NCI-H2196 treated with DMSO at 0.1 percent for 48 hours (cell line): ENCODE measurements around the gene ESPN.
"Not testable (repeated sequence)": the region's sequence is repeated elsewhere in the genome, so short reads cannot be mapped to it uniquely, and the experiment has no call there.

ENCODE experiments used
- DNase-seq: peaks from one replicate; lab custom pipeline; 2025; ENCODE audit not compliant: unreplicated experiment; lab: John Stamatoyannopoulos, UW

Gene ESPN

GRCh38 chr1:6477039-6477820, 52.7 kb downstream of the ESPN start:
- DNase-seq: no peak

DNA sequence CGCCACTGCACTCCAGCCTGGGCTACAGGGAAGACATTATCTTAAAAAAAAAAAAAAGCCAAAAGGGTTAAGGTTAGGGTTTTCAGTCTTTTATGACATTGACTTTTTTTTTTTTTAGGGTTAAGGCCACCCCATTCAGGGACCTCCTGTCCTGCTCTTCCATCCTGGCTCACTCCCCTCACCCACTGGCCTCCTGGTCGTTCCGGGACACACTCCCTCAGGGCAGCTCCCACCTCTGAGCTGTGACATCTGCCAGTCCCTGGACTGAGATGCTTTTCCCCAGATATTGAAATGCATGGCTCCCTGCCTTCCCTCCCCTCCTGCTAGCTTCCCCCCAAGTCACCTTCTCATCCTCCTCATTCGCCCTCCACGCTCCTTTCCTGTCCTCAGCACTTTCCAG, 57.2 kb downstream of the ESPN start:
- DNase-seq: no peak

GRCh38 chr1:6483017-6483760, 58.6 kb downstream of the ESPN start:
- DNase-seq: peak; percentile 41

GRCh38 chr1:6483761-6484117, 59.2 kb downstream of the ESPN start:
- no peak for DNase-seq

GRCh38 chr1:6484826-6485167, 60.2 kb downstream of the ESPN start:
- no peak for DNase-seq

GRCh38 chr1:6485168-6486101, 60.9 kb downstream of the ESPN start:
- no peak for DNase-seq

DNA sequence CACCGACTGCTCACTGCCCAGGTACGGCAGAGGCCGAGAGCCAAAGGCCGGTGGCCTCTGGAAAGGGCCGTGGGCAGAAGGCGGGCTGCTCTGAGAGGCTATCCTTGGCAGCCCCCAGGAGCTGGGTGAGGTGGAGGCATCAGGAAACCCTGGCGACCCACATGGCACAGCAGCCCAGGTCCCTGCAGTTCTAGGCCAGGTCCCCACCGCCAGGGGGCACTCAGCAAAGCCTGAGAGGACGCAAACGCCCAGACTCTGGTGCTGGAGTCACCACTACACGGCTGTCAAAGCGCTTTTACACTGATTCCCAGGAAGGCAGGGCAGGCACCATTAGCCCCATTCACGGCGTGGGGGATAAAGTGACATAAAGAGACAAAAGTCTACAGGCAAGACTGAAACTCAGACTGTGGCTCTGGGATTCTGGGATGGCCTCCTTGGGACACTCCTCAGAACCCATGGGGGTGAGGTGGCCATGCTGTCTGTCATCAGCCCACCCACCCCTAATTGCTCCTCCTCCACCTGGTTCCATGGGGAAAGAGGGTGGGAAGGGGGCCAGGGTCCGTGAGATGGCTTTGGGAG, 61.9 kb downstream of the ESPN start:
- DNase-seq: peak; percentile 42

DNA sequence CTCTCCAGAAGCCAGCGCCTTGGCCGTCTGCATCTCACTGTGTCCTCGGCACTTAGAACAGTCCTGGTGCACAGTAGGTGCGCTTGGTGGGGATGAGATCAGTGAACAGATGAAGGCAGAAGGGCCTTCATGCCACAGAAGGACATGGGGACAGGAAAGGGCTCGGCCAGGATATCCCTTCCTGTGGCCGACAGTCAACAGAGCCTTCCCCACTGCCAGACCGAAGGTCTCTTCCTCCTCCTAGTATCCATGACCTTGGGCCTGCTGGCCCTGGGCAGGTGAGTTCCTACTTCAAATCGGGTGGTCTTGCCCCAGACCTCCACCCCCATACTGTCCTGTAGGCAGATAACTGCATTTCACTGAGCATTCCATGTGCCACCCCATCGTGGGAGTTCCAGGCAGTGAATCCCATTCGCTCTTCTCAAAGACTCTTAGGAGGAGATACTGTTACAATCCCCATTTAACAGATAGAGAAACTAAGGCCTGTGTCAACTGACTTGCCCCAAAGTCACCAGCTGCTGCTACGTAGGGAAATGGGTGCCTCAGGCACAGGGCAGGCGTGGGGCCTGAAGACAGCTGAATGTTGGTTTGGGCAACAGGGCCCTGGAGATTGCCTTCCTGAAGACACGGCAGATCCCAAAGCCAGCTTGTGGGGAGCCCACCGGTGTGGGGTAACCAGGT, 63.4 kb downstream of the ESPN start:
- no peak for DNase-seq

GRCh38 chr1:6488602-6489382, 64.2 kb downstream of the ESPN start:
- no peak for DNase-seq

- no peak for DNase-seq
These were observed 64.8 kb downstream of the ESPN start for GRCh38 chr1:6489383-6489765.

DNA sequence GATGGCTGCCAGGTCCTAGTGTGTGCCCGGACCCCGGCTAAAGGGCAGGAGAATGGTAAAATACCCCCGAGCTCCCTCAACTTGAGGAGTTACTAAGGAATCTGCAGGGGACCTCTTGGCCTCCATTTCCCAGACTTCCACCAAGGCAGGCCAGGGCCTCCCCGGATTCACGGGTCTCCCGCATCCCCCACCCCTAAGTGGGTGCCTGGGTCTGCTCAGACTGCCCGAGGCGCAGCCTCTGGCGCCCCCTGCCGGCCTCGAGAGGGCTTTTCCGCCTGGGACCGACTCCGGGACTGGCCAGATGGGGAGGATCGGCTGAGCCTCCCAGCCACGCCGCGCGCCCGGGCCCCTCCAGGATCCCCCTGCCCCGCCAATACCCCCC, 65.2 kb downstream of the ESPN start:
- DNase-seq: peak; percentile 65

GRCh38 chr1:6490181-6491080, 65.9 kb downstream of the ESPN start:
- no peak for DNase-seq

GRCh38 chr1:6491081-6491449, 66.5 kb downstream of the ESPN start:
- DNase-seq: no peak

GRCh38 chr1:6491480-6491962, 66.9 kb downstream of the ESPN start, which contains the start of gene PLEKHG5:
PLEKHG5 (minus strand) TSS chr1:6491667; CDS start chr1:6477571, 14,096 bp downstream.
- no peak for DNase-seq

GRCh38 chr1:6491966-6492365, 67.4 kb downstream of the ESPN start:
- no peak for DNase-seq

GRCh38 chr1:6493834-6494223, 69.3 kb downstream of the ESPN start:
- DNase-seq: not testable (repeated sequence)

- DNase-seq: no peak
These were observed 70.1 kb downstream of the ESPN start for GRCh38 chr1:6494627-6495026.

DNA sequence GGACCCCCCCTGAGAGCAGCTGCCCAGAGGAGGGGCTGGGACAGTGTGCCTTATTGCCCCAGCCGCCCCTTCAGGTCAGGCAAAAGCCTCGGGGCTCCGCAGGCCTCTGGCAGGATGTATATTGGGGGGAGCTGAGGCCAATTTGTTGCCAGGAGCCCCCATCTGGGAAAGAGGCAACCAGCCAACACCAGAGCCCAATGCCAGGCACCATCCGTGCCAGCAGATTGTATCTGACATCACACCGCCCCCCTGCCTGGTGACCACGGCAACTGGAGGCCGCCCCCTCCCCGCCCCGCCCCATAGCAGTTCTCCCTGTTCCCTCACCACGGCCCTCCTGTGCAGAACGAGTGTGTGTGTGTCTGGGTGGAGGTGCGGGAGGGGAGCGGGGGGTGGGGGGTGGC, 70.5 kb downstream of the ESPN start:
- DNase-seq: no peak
